Esophagus squamous epithelium (tissue), 4 donors: ENCODE data around the gene RNASE7.

Source experiments
- CTCF ChIP-seq, 6 experiments: fragments of 450-650 bp in 4 of 6; fragments of 200-600 bp in 2 of 6; sonication (generic) in 2 of 6; IDR thresholded peaks; one replicate each; pipeline ENCODE4 v1.5.1; 2016 to 2019; ENCODE audit warnings: antibody characterized with exemption in 6 of 6, mild to moderate bottlenecking in 4 of 6, moderate library complexity in 4 of 6
- POLR2A ChIP-seq, 4 donors: fragments of 450-650 bp; IDR thresholded peaks; one replicate each; pipeline ENCODE4 v1.6.1; 2017; ENCODE audit warnings: antibody characterized with exemption in 4 of 4, mild to moderate bottlenecking in 4 of 4, moderate library complexity in 3 of 4

GRCh38 chr14:21083565-21084325 is 41.6 kb downstream of the RNASE7 start:
- no peak for TF ChIP-seq CTCF (IDR thresholded peaks at IDR 0.05)
- no peak for TF ChIP-seq POLR2A (IDR thresholded peaks at IDR 0.05)
